ENCODE results near the gene IER5L.

GRCh38 chr9:129128689-129129088, 49.4 kb downstream of the IER5L start:
- TF ChIP-seq MAX (IDR thresholded peaks at IDR 0.05; ENCODE audit: low read depth) (no peak), FOXM1 (IDR thresholded peaks at IDR 0.05; ENCODE audit: low read depth) (no peak), CTCF (IDR thresholded peaks at IDR 0.05) (no peak), POLR2AphosphoS5 (IDR thresholded peaks at IDR 0.05; ENCODE audit: low read depth, low read length) (no peak), NRF1 (IDR thresholded peaks at IDR 0.05; ENCODE audit: low read depth, low read length) (no peak)

All from SK-N-SH (cell line).